GM23338 (cell line): ENCODE measurements around the gene MYLK. TPM values are rescaled to one million over a fixed set of nuclear protein-coding genes. Genes with fewer than 3 reads are reported as not detected.

Experiments used
- ATAC-seq: fragments of 200-7000 bp; cut with Tn5 transposase; 3 replicates; pipeline ENCODE4 v1.9.1; 2020
- DNase-seq: peaks from one replicate; pipeline ENCODE4 v3.0.0-alpha.2; 2015; ENCODE audit warnings: low spot score
- H2AFZ ChIP-seq: fragments of 200-600 bp; sonication (generic); 2 replicates; pipeline ENCODE4 v1.8.0; 2016; ENCODE audit warnings: antibody characterized with exemption, mild to moderate bottlenecking, moderate library complexity
- H3F3A ChIP-seq: fragments of 200-600 bp; sonication (generic); replicated peaks from 2 replicates; pipeline ENCODE4 v1.8.0; 2017; ENCODE audit warnings: antibody characterized with exemption, mixed run types, low read depth
- H3K27ac ChIP-seq: fragments of 200-600 bp; sonication (generic); 2 replicates; pipeline ENCODE4 v1.6.1; 2016; ENCODE audit warnings: low read depth
- H3K27me3 ChIP-seq: fragments of 200-600 bp; sonication (generic); 2 replicates; pipeline ENCODE4 v1.8.0; 2016; ENCODE audit warnings: mild to moderate bottlenecking, mixed run types, moderate library complexity; ENCODE audit not compliant: insufficient read depth
- H3K36me3 ChIP-seq: fragments of 200-600 bp; sonication (generic); 2 replicates; pipeline ENCODE4 v1.8.0; 2016; ENCODE audit warnings: mild to moderate bottlenecking; ENCODE audit not compliant: insufficient read depth
- H3K4me1 ChIP-seq: fragments of 200-600 bp; sonication (generic); 2 replicates; pipeline ENCODE4 v1.8.0; 2016; ENCODE audit warnings: mild to moderate bottlenecking, moderate library complexity; ENCODE audit not compliant: insufficient read depth
- H3K4me2 ChIP-seq: fragments of 200-600 bp; sonication (generic); 2 replicates; pipeline ENCODE4 v1.7.1; 2017; ENCODE audit warnings: mixed run types
- H3K4me3 ChIP-seq: fragments of 200-600 bp; sonication (generic); 2 replicates; pipeline ENCODE4 v1.6.1; 2016; ENCODE audit warnings: mixed run types
- H3K79me2 ChIP-seq: fragments of 200-600 bp; sonication (generic); replicated peaks from 2 replicates; pipeline ENCODE4 v1.8.0; 2017; ENCODE audit warnings: mild to moderate bottlenecking; ENCODE audit not compliant: insufficient read depth
- H3K9me2 ChIP-seq: fragments of 200-600 bp; sonication (generic); 2 replicates; pipeline ENCODE4 v1.8.0; 2017; ENCODE audit not compliant: insufficient read depth
- H4K20me1 ChIP-seq: fragments of 200-600 bp; sonication (generic); replicated peaks from 2 replicates; pipeline ENCODE4 v1.8.0; 2017; ENCODE audit warnings: mild to moderate bottlenecking; ENCODE audit not compliant: insufficient read depth
- H3K27ac Mint-ChIP-seq: 2 replicates; pipeline ENCODE4 v1.8.0; 2020; ENCODE audit warnings: inconsistent platforms, mild to moderate bottlenecking, moderate library complexity, mixed read lengths
- H3K27me3 Mint-ChIP-seq: 3 replicates; pipeline ENCODE4 v1.8.0; 2022; ENCODE audit warnings: low read depth, mild to moderate bottlenecking, moderate library complexity, mixed read lengths, inconsistent platforms; ENCODE audit not compliant: insufficient read depth, poor library complexity
- H3K36me3 Mint-ChIP-seq: 3 replicates; pipeline ENCODE4 v1.8.0; 2021; ENCODE audit warnings: low read depth, mild to moderate bottlenecking, inconsistent platforms, moderate library complexity, mixed read lengths
- H3K4me1 Mint-ChIP-seq: 3 replicates; pipeline ENCODE4 v1.8.0; 2020; ENCODE audit warnings: mild to moderate bottlenecking, inconsistent platforms, mixed read lengths
- H3K4me3 Mint-ChIP-seq: 3 replicates; pipeline ENCODE4 v1.8.0; 2021; ENCODE audit warnings: moderate library complexity, mild to moderate bottlenecking, inconsistent platforms, mixed read lengths
- H3K9me3 Mint-ChIP-seq: 3 replicates; pipeline ENCODE4 v1.8.0; 2020; ENCODE audit warnings: moderate library complexity, mild to moderate bottlenecking, inconsistent platforms, mixed read lengths
- CREB1 ChIP-seq: fragments of 250-450 bp; sonication (Bioruptor Pico); IDR thresholded peaks from 2 replicates; pipeline ENCODE4 v1.5.0; 2020; ENCODE audit warnings: low read depth, mild to moderate bottlenecking, moderate library complexity
- EZH2 ChIP-seq: fragments of 200-600 bp; sonication (generic); IDR thresholded peaks from one replicate; pipeline ENCODE4 v1.8.0; 2017; ENCODE audit warnings: antibody characterized with exemption, mild to moderate bottlenecking, low read depth; ENCODE audit not compliant: unreplicated experiment
- EZH2phosphoT487 ChIP-seq: fragments of 200-600 bp; sonication (generic); IDR thresholded peaks from one replicate; pipeline ENCODE4 v1.8.1; 2018; ENCODE audit warnings: antibody characterized with exemption; ENCODE audit not compliant: unreplicated experiment
- JUNB ChIP-seq: IDR thresholded peaks from one replicate; pipeline ENCODE4 v1.6.1; 2016; ENCODE audit warnings: antibody characterized with exemption; ENCODE audit not compliant: unreplicated experiment
- POLR2AphosphoS5 ChIP-seq: IDR thresholded peaks from 2 replicates; pipeline ENCODE4 v1.6.1; 2016; ENCODE audit warnings: antibody characterized with exemption, low read depth
- STAT1 ChIP-seq: IDR thresholded peaks from one replicate; pipeline ENCODE4 v1.6.1; 2016; ENCODE audit warnings: antibody characterized with exemption; ENCODE audit not compliant: unreplicated experiment
- ZNF114 ChIP-seq: fragments of 250-450 bp; sonication (Bioruptor Pico); IDR thresholded peaks from 2 replicates; pipeline ENCODE4 v1.5.0; 2020; ENCODE audit warnings: mild to moderate bottlenecking, moderate library complexity
- ZNF331 ChIP-seq: fragments of 250-450 bp; sonication (Bioruptor Pico); IDR thresholded peaks from 2 replicates; pipeline ENCODE4 v1.5.0; 2020; ENCODE audit warnings: low read depth, mild to moderate bottlenecking, moderate library complexity
- polyA plus RNA-seq: library from polyadenylated mRNA; unstranded; fragments of >200 nt; fragmentation: Nextera tagmentation; extraction: Ambion mirVana; gene quantifications from 2 replicates; pipeline ENCODE4 v1.2.1, GENCODE V29; 2016
- total RNA-seq: library from RNA; depleted of rRNA; stranded (reverse); fragments of >200 nt; shearing (Covaris generic); gene quantifications from 2 replicates; pipeline ENCODE4 v1.2.3, GENCODE V29; 2014
- TF ChIP-seq, protein P1 (sequence below), 2 experiments: fragments of 200-600 bp in 1 of 2; sonication (generic) in 1 of 2; conservative IDR thresholded peaks; 2 replicates each; pipeline versions ENCODE4 v1.5.1 to v1.6.1; 2016 to 2017; ENCODE audit warnings: antibody characterized with exemption in 2 of 2, low read depth in 2 of 2, mild to moderate bottlenecking in 2 of 2, moderate library complexity in 1 of 2
- TF ChIP-seq, protein P2 (sequence below): IDR thresholded peaks from one replicate; pipeline ENCODE4 v1.6.1; 2018; ENCODE audit warnings: antibody characterized with exemption; ENCODE audit not compliant: unreplicated experiment
- TF ChIP-seq, protein P3 (sequence below): IDR thresholded peaks from 2 replicates; pipeline ENCODE4 v1.6.1; 2016; ENCODE audit warnings: antibody characterized with exemption

MYLK gene
- total and polyA plus RNA-seq, 2 experiments from 2014 or later: 11.5 to 17.9 TPM

DNA sequence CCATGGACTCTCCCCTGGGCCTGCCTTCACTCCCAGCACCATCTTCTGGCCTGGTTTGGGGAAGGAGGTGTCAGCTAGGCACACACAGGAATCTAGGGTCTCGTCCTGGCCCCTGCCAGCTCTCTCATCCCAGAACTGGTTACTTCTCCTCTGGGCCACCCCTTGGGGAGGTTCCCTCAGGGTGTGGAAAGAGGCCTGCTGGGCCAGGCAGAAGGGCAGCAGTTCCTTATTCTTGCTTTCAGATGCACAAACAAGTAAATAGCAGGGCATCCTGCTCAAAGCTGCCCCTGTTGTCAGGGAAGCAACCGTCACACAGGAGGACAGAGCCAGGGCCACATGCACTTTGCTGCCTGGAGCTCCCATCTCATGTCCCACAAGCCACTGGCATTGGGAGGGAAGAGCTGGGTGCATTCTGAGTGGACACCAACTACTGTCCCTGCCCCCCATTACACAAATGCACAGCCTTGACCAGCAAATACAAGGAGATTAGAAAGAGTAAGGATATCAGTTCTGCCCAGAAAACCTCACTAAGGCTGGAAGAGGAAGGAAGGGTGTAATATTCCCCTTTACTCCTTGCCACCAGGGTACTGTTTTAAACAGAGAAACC is 190.4 kb downstream of the MYLK start (continued):
- TF ChIP-seq, protein P1, sequence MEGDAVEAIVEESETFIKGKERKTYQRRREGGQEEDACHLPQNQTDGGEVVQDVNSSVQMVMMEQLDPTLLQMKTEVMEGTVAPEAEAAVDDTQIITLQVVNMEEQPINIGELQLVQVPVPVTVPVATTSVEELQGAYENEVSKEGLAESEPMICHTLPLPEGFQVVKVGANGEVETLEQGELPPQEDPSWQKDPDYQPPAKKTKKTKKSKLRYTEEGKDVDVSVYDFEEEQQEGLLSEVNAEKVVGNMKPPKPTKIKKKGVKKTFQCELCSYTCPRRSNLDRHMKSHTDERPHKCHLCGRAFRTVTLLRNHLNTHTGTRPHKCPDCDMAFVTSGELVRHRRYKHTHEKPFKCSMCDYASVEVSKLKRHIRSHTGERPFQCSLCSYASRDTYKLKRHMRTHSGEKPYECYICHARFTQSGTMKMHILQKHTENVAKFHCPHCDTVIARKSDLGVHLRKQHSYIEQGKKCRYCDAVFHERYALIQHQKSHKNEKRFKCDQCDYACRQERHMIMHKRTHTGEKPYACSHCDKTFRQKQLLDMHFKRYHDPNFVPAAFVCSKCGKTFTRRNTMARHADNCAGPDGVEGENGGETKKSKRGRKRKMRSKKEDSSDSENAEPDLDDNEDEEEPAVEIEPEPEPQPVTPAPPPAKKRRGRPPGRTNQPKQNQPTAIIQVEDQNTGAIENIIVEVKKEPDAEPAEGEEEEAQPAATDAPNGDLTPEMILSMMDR (conservative IDR thresholded peaks at IDR 0.05; ENCODE audit: low read depth in 2 of 2): no peak
- TF ChIP-seq EZH2: no peak
- no peak for TF ChIP-seq POLR2AphosphoS5
- no peak for TF ChIP-seq ZNF114 (CRISPR knock-in tag)
- no peak for TF ChIP-seq STAT1
- TF ChIP-seq, protein P2, sequence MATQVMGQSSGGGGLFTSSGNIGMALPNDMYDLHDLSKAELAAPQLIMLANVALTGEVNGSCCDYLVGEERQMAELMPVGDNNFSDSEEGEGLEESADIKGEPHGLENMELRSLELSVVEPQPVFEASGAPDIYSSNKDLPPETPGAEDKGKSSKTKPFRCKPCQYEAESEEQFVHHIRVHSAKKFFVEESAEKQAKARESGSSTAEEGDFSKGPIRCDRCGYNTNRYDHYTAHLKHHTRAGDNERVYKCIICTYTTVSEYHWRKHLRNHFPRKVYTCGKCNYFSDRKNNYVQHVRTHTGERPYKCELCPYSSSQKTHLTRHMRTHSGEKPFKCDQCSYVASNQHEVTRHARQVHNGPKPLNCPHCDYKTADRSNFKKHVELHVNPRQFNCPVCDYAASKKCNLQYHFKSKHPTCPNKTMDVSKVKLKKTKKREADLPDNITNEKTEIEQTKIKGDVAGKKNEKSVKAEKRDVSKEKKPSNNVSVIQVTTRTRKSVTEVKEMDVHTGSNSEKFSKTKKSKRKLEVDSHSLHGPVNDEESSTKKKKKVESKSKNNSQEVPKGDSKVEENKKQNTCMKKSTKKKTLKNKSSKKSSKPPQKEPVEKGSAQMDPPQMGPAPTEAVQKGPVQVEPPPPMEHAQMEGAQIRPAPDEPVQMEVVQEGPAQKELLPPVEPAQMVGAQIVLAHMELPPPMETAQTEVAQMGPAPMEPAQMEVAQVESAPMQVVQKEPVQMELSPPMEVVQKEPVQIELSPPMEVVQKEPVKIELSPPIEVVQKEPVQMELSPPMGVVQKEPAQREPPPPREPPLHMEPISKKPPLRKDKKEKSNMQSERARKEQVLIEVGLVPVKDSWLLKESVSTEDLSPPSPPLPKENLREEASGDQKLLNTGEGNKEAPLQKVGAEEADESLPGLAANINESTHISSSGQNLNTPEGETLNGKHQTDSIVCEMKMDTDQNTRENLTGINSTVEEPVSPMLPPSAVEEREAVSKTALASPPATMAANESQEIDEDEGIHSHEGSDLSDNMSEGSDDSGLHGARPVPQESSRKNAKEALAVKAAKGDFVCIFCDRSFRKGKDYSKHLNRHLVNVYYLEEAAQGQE: no peak
- TF ChIP-seq CREB1 (CRISPR knock-in tag): no peak
- no peak for TF ChIP-seq EZH2phosphoT487

DNA sequence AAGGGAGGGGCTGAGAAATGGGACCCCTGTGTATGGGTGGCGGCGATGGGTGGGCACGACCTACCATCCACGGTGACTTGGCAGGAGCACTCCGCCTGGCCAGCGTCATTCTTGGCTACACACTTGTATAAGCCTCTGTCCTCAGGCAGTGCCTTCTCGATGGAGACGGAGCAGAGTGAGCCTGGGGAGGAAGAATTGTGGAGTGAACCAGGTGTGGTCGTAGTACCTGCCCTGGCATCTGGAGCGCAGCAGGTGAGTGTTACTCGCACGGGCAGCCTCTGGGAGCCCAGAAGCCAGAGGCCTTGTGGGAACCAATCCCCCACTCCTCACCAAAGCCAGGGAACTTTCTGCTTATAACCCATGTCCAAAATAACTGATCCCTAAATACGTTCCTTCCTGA is 191.5 kb downstream of the MYLK start:
- no peak overlapping the region for H3K27ac Mint-ChIP-seq
- Histone ChIP-seq H3K4me1 (no peaks in the 10 kb centered on the region), H3K27me3 (no peaks in the 10 kb centered on the region), H2AFZ (no peak overlapping the region), H3K27ac (no peak overlapping the region), H3F3A (no peaks in the 10 kb centered on the region), H3K9me2 (no peaks in the 10 kb centered on the region), H3K4me3 (no peak overlapping the region), H3K79me2 (no peaks in the 10 kb centered on the region), H4K20me1 (no peaks in the 10 kb centered on the region), H3K4me2 (no peak overlapping the region), H3K36me3 (no peaks in the 10 kb centered on the region)
- H3K4me1 Mint-ChIP-seq: peaks cover 37% of the 10 kb centered on the region
- DNase-seq (no peak), ATAC-seq (no peak)
- H3K36me3 Mint-ChIP-seq: no peaks in the 10 kb centered on the region; the same call in 2 of the 3 replicates
- peaks cover 3% of the 10 kb centered on the region for H3K27me3 Mint-ChIP-seq
- H3K9me3 Mint-ChIP-seq: no peaks in the 10 kb centered on the region
- H3K4me3 Mint-ChIP-seq: no peak overlapping the region
- TF ChIP-seq CREB1 (CRISPR knock-in tag) (no peak), JUNB (no peak), POLR2AphosphoS5 (no peak), ZNF114 (CRISPR knock-in tag) (no peak), STAT1 (no peak), ZNF331 (CRISPR knock-in tag) (no peak), EZH2 (no peak)
- TF ChIP-seq, protein P3, sequence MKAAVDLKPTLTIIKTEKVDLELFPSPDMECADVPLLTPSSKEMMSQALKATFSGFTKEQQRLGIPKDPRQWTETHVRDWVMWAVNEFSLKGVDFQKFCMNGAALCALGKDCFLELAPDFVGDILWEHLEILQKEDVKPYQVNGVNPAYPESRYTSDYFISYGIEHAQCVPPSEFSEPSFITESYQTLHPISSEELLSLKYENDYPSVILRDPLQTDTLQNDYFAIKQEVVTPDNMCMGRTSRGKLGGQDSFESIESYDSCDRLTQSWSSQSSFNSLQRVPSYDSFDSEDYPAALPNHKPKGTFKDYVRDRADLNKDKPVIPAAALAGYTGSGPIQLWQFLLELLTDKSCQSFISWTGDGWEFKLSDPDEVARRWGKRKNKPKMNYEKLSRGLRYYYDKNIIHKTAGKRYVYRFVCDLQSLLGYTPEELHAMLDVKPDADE: no peak
- TF ChIP-seq, protein P1 (conservative IDR thresholded peaks at IDR 0.05; ENCODE audit: low read depth in 2 of 2): no peak
